ENCODE data around the gene CDKAL1. TPM values are rescaled to one million over a fixed set of nuclear protein-coding genes. Genes with fewer than 3 reads are reported as not detected.

CDKAL1 gene
- total RNA-seq, 1 experiment from 2014 or later: 16.1 TPM

DNA sequence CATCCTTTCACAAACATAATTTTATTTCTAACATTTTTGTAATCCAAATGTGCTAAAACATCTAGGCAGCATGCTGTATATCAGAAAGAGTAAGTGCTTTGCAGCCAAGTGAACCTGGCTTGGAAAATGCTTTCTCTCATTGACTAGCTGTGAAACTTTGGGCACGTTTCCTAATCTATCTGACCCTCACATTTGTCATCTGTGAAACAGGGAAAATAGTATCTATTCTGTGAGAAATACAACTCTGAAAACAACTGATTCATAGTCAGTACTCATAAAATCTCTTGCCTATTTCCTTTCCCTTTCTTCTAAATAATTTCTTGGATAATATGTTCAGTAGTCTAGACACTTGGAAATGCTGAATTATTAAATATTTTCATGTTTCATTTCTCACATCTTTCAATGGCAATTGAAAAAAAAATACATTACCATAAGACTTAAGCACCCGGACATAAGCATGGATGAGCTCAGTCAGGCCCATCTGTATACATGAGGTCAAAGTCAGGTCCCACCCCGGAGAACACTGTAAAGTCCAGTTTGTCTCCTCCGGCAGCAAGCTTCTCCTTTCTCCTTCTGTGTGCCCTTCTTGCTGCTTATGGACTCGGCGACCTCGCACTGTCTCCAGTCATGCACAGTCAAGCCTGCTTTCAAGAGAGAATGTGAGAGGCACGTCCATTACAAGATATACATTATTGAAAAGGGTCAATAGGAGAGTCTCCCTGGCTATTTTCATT, 604.2 kb downstream of the CDKAL1 start:
- Histone ChIP-seq H3K36me3 (ENCODE audit: low read depth) (no peaks in the 10 kb centered on the region), H3K9me3 (ENCODE audit: insufficient read depth, low read depth) (no peaks in the 10 kb centered on the region), H3K79me2 (ENCODE audit: low read depth) (no peaks in the 10 kb centered on the region), H2AFZ (no peak overlapping the region), H3K4me3 (no peak overlapping the region), H3F3A (ENCODE audit: insufficient read depth, low read depth) (no peaks in the 10 kb centered on the region), H3K4me2 (no peak overlapping the region), H3K4me1 (replicated peaks; ENCODE audit: insufficient read depth) (no peaks in the 10 kb centered on the region), H3K27me3 (ENCODE audit: insufficient read depth, low read depth) (no peaks in the 10 kb centered on the region), H4K20me1 (ENCODE audit: insufficient read depth) (no peaks in the 10 kb centered on the region), H3K27ac (no peak overlapping the region), H3K9me2 (ENCODE audit: insufficient read depth) (no peaks in the 10 kb centered on the region; the same call in 1 of the 2 replicates)
- no TSS peak for BruUV-seq (replicated peaks)
- ChIA-PET CTCF (no interaction called here), POLR2A (ENCODE audit: unreplicated experiment) (no interaction called here)
- no peak for DNase-seq
- no peak for TF ChIP-seq EZH2 (IDR thresholded peaks at IDR 0.05; ENCODE audit: low read depth)
- TF ChIP-seq, protein P1, sequence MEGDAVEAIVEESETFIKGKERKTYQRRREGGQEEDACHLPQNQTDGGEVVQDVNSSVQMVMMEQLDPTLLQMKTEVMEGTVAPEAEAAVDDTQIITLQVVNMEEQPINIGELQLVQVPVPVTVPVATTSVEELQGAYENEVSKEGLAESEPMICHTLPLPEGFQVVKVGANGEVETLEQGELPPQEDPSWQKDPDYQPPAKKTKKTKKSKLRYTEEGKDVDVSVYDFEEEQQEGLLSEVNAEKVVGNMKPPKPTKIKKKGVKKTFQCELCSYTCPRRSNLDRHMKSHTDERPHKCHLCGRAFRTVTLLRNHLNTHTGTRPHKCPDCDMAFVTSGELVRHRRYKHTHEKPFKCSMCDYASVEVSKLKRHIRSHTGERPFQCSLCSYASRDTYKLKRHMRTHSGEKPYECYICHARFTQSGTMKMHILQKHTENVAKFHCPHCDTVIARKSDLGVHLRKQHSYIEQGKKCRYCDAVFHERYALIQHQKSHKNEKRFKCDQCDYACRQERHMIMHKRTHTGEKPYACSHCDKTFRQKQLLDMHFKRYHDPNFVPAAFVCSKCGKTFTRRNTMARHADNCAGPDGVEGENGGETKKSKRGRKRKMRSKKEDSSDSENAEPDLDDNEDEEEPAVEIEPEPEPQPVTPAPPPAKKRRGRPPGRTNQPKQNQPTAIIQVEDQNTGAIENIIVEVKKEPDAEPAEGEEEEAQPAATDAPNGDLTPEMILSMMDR (conservative IDR thresholded peaks at IDR 0.05): no peak
- intact Hi-C loops (cut with micrococcal nuclease; ENCODE audit: unreplicated experiment): no loop called here

DNA sequence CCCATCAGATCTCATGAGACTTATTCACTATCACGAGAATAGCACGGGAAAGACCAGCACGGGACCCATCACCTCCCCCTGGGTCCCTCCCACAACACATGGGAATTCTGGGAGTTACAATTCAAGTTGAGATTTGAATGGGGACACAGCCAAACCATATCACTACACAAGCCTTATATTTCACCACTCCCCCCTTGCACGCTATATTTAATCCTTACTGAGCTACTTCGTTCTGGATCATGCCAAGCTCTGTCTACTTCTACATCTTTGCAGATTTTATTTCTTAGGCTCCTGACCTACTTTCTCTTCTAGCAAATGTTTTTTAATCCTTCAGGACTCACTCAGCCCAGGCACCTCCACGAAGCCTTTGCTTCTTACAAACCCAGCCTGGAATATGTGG, 606.7 kb downstream of the CDKAL1 start:
- Histone ChIP-seq H3K27ac (no peak overlapping the region), H3K4me1 (replicated peaks; ENCODE audit: insufficient read depth) (no peaks in the 10 kb centered on the region), H3K9me3 (ENCODE audit: insufficient read depth, low read depth) (no peaks in the 10 kb centered on the region), H3K4me2 (no peak overlapping the region), H3K36me3 (ENCODE audit: low read depth) (no peaks in the 10 kb centered on the region), H3F3A (ENCODE audit: insufficient read depth, low read depth) (no peaks in the 10 kb centered on the region), H3K79me2 (ENCODE audit: low read depth) (no peaks in the 10 kb centered on the region), H3K9me2 (ENCODE audit: insufficient read depth) (no peaks in the 10 kb centered on the region; the same call in 1 of the 2 replicates), H4K20me1 (ENCODE audit: insufficient read depth) (no peaks in the 10 kb centered on the region), H2AFZ (no peak overlapping the region), H3K27me3 (ENCODE audit: insufficient read depth, low read depth) (no peaks in the 10 kb centered on the region), H3K4me3 (no peak overlapping the region)
- DNase-seq: no peak
- ChIA-PET POLR2A (ENCODE audit: unreplicated experiment) (no interaction called here), CTCF (no interaction called here)
- intact Hi-C loops (cut with micrococcal nuclease; ENCODE audit: unreplicated experiment): no loop called here
- TF ChIP-seq, protein P1 (conservative IDR thresholded peaks at IDR 0.05): no peak
- BruUV-seq (replicated peaks): no TSS peak

DNA sequence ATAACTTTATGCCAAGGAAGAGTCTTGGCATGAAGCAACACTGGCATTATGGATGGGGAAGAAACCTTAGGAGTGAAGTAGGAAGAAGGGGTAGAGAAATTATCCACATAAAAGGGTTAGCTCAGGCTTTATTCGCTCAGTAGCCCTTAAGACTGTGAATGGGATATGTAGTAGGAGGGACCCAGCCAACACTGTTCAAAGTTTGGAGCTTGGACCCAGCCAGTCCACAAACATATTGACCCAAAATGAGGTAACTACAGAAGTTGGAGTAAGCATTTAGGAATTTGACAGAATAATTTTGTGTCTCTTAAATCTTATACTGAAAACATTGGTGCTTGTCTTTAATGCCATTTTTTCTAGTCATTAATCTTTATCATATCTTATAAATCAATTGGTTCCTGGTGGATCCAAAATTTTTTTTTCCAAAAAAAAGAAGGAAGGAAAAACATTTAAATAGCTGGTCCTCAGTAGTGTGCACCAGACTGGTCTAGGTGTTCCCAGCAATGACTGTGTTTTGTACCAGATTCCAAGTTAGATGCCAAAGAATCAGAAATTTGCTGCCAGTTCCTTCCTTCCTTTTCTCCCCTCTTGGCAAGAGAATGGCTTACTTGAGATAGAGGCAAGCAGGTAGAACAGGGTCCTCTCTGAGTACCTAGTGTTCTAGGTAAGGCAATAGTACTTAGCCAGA, 607.5 kb downstream of the CDKAL1 start:
- DNase-seq: no peak
- TF ChIP-seq, protein P1 (conservative IDR thresholded peaks at IDR 0.05): no peak
- no peak for TF ChIP-seq EZH2 (IDR thresholded peaks at IDR 0.05; ENCODE audit: low read depth)
- CTCF ChIA-PET: no interaction called here
- Histone ChIP-seq H3K27me3 (ENCODE audit: insufficient read depth, low read depth) (no peaks in the 10 kb centered on the region), H3K4me2 (no peak overlapping the region), H4K20me1 (ENCODE audit: insufficient read depth) (no peaks in the 10 kb centered on the region), H3K4me3 (no peak overlapping the region), H3F3A (ENCODE audit: insufficient read depth, low read depth) (no peaks in the 10 kb centered on the region), H3K9me3 (ENCODE audit: insufficient read depth, low read depth) (no peaks in the 10 kb centered on the region), H3K9me2 (ENCODE audit: insufficient read depth) (no peaks in the 10 kb centered on the region), H2AFZ (no peak overlapping the region), H3K79me2 (ENCODE audit: low read depth) (no peaks in the 10 kb centered on the region), H3K36me3 (ENCODE audit: low read depth) (no peaks in the 10 kb centered on the region), H3K4me1 (replicated peaks; ENCODE audit: insufficient read depth) (no peaks in the 10 kb centered on the region), H3K27ac (no peak overlapping the region)
- intact Hi-C loops (cut with micrococcal nuclease; ENCODE audit: unreplicated experiment): no loop called here
- no TSS peak for BruUV-seq (replicated peaks)
- POLR2A ChIA-PET (ENCODE audit: unreplicated experiment): no interaction called here
